ENCODE measurements around the gene ADCY10. TPM values are rescaled to one million over a fixed set of nuclear protein-coding genes. Genes with fewer than 3 reads are reported as not detected.

Gene ADCY10
- total and polyA plus RNA-seq, 9 of the 15 experiments (the other 6 are each of a cell fraction or from before 2014, with no cell fraction given) = 0.08 to 0.86 (median 0.22) TPM

- TF ChIP-seq TRIM25 (IDR thresholded peaks at IDR 0.05; ENCODE audit: borderline replicate concordance) = no peak
- TF ChIP-seq NUFIP1 (IDR thresholded peaks at IDR 0.05; ENCODE audit: partially characterized antibody) = no peak
- TF ChIP-seq FIP1L1 (IDR thresholded peaks at IDR 0.05; ENCODE audit: low read depth, low read length, poor library complexity, severe bottlenecking) = no peak
- no peak for TF ChIP-seq CBX2 (IDR thresholded peaks at IDR 0.05; ENCODE audit: insufficient read depth, low read length, poor library complexity, severe bottlenecking)
- no peak for TF ChIP-seq TAF9B (IDR thresholded peaks at IDR 0.05; ENCODE audit: partially characterized antibody)
- TF ChIP-seq RBM22 (IDR thresholded peaks at IDR 0.05; ENCODE audit: low read depth, low read length, poor library complexity, severe bottlenecking) = no peak
- TF ChIP-seq MEIS2 (IDR thresholded peaks at IDR 0.05; ENCODE audit: partially characterized antibody) = no peak
- TF ChIP-seq GTF2F1 (IDR thresholded peaks at IDR 0.05; ENCODE audit: low read depth, low read length) = no peak
- no peak for TF ChIP-seq ZNF212 (CRISPR knock-in tag; IDR thresholded peaks at IDR 0.05)
- no peak for TF ChIP-seq TRIM28 (IDR thresholded peaks at IDR 0.05)
- TF ChIP-seq EP300 (IDR thresholded peaks at IDR 0.05; ENCODE audit: low read length) = no peak
- no peak for TF ChIP-seq KLF10 (CRISPR knock-in tag; IDR thresholded peaks at IDR 0.05)
- no peak for TF ChIP-seq TCFL5 (CRISPR knock-in tag; conservative IDR thresholded peaks at IDR 0.05)
- no peak for TF ChIP-seq WHSC1 (IDR thresholded peaks at IDR 0.05; ENCODE audit: low read length)
- no peak for TF ChIP-seq KLF1 (tag; IDR thresholded peaks at IDR 0.05)
- no peak for TF ChIP-seq SAP30 (IDR thresholded peaks at IDR 0.05; ENCODE audit: borderline replicate concordance, insufficient read depth, low read depth, low read length, poor library complexity, severe bottlenecking)
- TF ChIP-seq SRSF9 (IDR thresholded peaks at IDR 0.05; ENCODE audit: borderline replicate concordance, low read depth, low read length) = no peak
- no peak for TF ChIP-seq THRA (IDR thresholded peaks at IDR 0.05)
- no peak for TF ChIP-seq SRSF3 (IDR thresholded peaks at IDR 0.05; ENCODE audit: insufficient read depth, low read length)
- no peak for TF ChIP-seq RREB1 (CRISPR knock-in tag; IDR thresholded peaks at IDR 0.05)
Measured at GRCh38 chr1:167829868-167830267, 84.1 kb downstream of the ADCY10 start (continued).
